HL-60 (cell line): Measurements from ENCODE around the gene RIPK4.

ENCODE experiments used
- DNase-seq, 2 experiments: peaks; one replicate each; pipeline ENCODE4 v3.0.0-alpha.2; 2010 to 2020; ENCODE audit warnings: low read depth in 1 of 2, low spot score in 1 of 2
- H3K27ac ChIP-seq: fragments of 250-450 bp; sonication (Bioruptor Pico); replicated peaks from 2 replicates; pipeline ENCODE4 v1.5.1; 2020; ENCODE audit warnings: mild to moderate bottlenecking, moderate library complexity
- H3K27me3 ChIP-seq: fragments of 250-450 bp; sonication (Bioruptor Pico); 2 replicates; pipeline ENCODE4 v1.5.1; 2021; ENCODE audit warnings: mild to moderate bottlenecking, moderate library complexity; ENCODE audit not compliant: insufficient read depth, poor library complexity, severe bottlenecking
- H3K4me3 ChIP-seq: replicated peaks from 2 replicates; pipeline ENCODE4 v1.5.1; 2011; ENCODE audit warnings: mild to moderate bottlenecking, control low read depth, low read length; ENCODE audit not compliant: insufficient read depth
- GABPA ChIP-seq: IDR thresholded peaks from 2 replicates; pipeline ENCODE4 v1.6.1; 2012; ENCODE audit warnings: low read depth
- POLR2AphosphoS5 ChIP-seq: IDR thresholded peaks from 2 replicates; pipeline ENCODE4 v1.6.1; 2012; ENCODE audit warnings: low read depth
- REST ChIP-seq: IDR thresholded peaks from 2 replicates; pipeline ENCODE4 v1.6.1; 2012; ENCODE audit warnings: low read depth; ENCODE audit not compliant: insufficient replicate concordance
- SPI1 ChIP-seq: IDR thresholded peaks from 2 replicates; pipeline ENCODE4 v1.6.1; 2012; ENCODE audit warnings: low read depth, mild to moderate bottlenecking, borderline replicate concordance
- TF ChIP-seq, protein P1 (sequence below): IDR thresholded peaks from one replicate; pipeline ENCODE4 v1.5.1; 2011; ENCODE audit warnings: low read length, control low read depth, inconsistent platforms; ENCODE audit not compliant: insufficient read depth

The RIPK4 gene

DNA sequence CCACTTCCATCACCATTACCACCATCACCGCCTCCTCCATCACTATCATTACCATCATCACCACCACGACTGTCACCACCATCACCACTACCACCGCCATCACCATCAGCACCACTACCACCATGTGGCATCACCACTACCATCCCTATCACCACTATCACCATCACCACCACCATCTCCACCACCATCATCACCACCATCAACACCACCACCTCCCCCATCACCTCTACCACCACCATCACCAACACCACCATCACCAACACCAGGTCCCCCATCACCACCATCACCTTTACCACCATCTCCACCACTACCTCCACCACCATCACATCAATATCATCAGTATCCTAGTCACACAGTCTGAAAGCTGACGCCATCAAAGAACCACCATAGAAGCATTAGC, 39.9 kb upstream of the RIPK4 start:
- TF ChIP-seq GABPA (no peak), SPI1 (no peak), POLR2AphosphoS5 (no peak), REST (no peak)
- TF ChIP-seq, protein P1, sequence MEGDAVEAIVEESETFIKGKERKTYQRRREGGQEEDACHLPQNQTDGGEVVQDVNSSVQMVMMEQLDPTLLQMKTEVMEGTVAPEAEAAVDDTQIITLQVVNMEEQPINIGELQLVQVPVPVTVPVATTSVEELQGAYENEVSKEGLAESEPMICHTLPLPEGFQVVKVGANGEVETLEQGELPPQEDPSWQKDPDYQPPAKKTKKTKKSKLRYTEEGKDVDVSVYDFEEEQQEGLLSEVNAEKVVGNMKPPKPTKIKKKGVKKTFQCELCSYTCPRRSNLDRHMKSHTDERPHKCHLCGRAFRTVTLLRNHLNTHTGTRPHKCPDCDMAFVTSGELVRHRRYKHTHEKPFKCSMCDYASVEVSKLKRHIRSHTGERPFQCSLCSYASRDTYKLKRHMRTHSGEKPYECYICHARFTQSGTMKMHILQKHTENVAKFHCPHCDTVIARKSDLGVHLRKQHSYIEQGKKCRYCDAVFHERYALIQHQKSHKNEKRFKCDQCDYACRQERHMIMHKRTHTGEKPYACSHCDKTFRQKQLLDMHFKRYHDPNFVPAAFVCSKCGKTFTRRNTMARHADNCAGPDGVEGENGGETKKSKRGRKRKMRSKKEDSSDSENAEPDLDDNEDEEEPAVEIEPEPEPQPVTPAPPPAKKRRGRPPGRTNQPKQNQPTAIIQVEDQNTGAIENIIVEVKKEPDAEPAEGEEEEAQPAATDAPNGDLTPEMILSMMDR = no peak
- no peaks in the 10 kb centered on the region for H3K27me3 ChIP-seq
- no peak overlapping the region for H3K4me3 ChIP-seq
- H3K27ac ChIP-seq = no peak overlapping the region
- no peak for DNase-seq

DNA sequence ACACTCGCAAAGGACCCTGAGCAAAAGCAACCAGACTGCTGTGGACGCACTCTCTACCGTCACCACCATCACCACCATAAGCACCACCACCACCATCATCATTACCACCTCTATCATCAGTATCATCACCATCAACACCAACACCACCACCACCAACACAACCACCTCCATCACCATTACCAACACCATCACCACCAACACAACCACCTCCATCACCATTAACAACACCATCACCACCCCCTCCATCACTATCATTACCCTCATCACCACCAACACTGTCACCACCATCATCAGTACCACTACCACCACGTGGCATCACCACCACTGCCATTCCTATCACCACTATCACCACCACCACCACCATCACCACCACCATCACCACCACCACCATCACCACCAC, 38.8 kb upstream of the RIPK4 start:
- Histone ChIP-seq H3K27ac (no peak overlapping the region), H3K4me3 (no peak overlapping the region), H3K27me3 (no peaks in the 10 kb centered on the region)
- DNase-seq = no peak
- TF ChIP-seq REST (no peak), GABPA (no peak), POLR2AphosphoS5 (no peak), SPI1 (no peak)
- TF ChIP-seq, protein P1 = no peak

GRCh38 chr21:41805038-41805437, 38.2 kb upstream of the RIPK4 start:
- Histone ChIP-seq H3K27me3 (no peaks in the 10 kb centered on the region), H3K4me3 (no peak overlapping the region), H3K27ac (no peak overlapping the region)
- TF ChIP-seq, protein P1 = no peak
- TF ChIP-seq POLR2AphosphoS5 = no peak
- no peak for TF ChIP-seq REST
- TF ChIP-seq SPI1 = no peak
- no peak for TF ChIP-seq GABPA
- DNase-seq = no peak
